HepG2 (cell line): ENCODE results near the gene CCNA2. TPM values are rescaled to one million over a fixed set of nuclear protein-coding genes. Genes with fewer than 3 reads are reported as not detected.
A peak's percentile ranks its signal among the peaks of the same experiment; 100 is the strongest.

Experiments
- ARID3A ChIP-seq: IDR thresholded peaks from 2 replicates; pipeline ENCODE4 v1.6.1; 2012; ENCODE audit warnings: low read depth, low read length, improper control_type of control experiment
- ARNT2 ChIP-seq: sonication (generic); formaldehyde crosslinking; IDR thresholded peaks from 2 replicates; pipeline ENCODE4 v1.8.0; 2022; ENCODE audit warnings: mild to moderate bottlenecking, low read depth, missing genetic modification reagents, moderate library complexity
- CREB3 ChIP-seq: sonication (generic); formaldehyde crosslinking; IDR thresholded peaks from 2 replicates; pipeline ENCODE4 v1.5.0; 2020; ENCODE audit warnings: missing genetic modification reagents
- EHMT2 ChIP-seq: fragments of 200-600 bp; sonication (generic); IDR thresholded peaks from 2 replicates; pipeline ENCODE4 v1.7.0; 2017; ENCODE audit warnings: antibody characterized with exemption, low read depth, low read length, borderline replicate concordance
- FOXA1 ChIP-seq, 2 experiments: fragments of 450-650 bp in 1 of 2; sonication (generic) in 1 of 2; formaldehyde crosslinking in 1 of 2; IDR thresholded peaks; 2 replicates each; pipeline versions ENCODE4 v1.4.0 to v1.6.1; 2016 to 2020; ENCODE audit warnings: missing genetic modification reagents in 1 of 2
- HNRNPLL ChIP-seq: fragments of 200-400 bp; formaldehyde crosslinking; IDR thresholded peaks from 2 replicates; pipeline ENCODE4 v1.6.1; 2017; ENCODE audit warnings: mild to moderate bottlenecking, low read depth, low read length; ENCODE audit not compliant: poor library complexity, severe bottlenecking
- KMT2A ChIP-seq: sonication (generic); formaldehyde crosslinking; IDR thresholded peaks from 2 replicates; pipeline ENCODE4 v1.4.0; 2020; ENCODE audit warnings: missing genetic modification reagents
- NCOR1 ChIP-seq: fragments of 200-600 bp; sonication (generic); IDR thresholded peaks from 2 replicates; pipeline ENCODE4 v1.7.0; 2017; ENCODE audit warnings: antibody characterized with exemption, low read length, borderline replicate concordance
- NR0B2 ChIP-seq: sonication (generic); formaldehyde crosslinking; IDR thresholded peaks from 2 replicates; pipeline ENCODE4 v1.4.0; 2020; ENCODE audit warnings: mild to moderate bottlenecking, missing genetic modification reagents
- NR2F2 ChIP-seq: IDR thresholded peaks from 2 replicates; pipeline ENCODE4 v1.6.1; 2012; ENCODE audit warnings: low read depth, inconsistent platforms, borderline replicate concordance
- RBM22 ChIP-seq: fragments of 200-400 bp; formaldehyde crosslinking; optimal IDR thresholded peaks from 2 replicates; pipeline ENCODE3; 2017; ENCODE audit warnings: mild to moderate bottlenecking, low read length, moderate library complexity
- RFX1 ChIP-seq: fragments of 450-650 bp; IDR thresholded peaks from 2 replicates; pipeline ENCODE4 v1.6.1; 2017
- RFX3 ChIP-seq: IDR thresholded peaks from 2 replicates; pipeline ENCODE4 v1.6.1; 2016; ENCODE audit warnings: missing biosample characterization, missing genetic modification reagents
- RORA ChIP-seq: sonication (generic); formaldehyde crosslinking; IDR thresholded peaks from 2 replicates; pipeline ENCODE4 v1.5.0; 2020; ENCODE audit warnings: mild to moderate bottlenecking, missing genetic modification reagents, moderate library complexity
- SRF ChIP-seq: IDR thresholded peaks from 2 replicates; pipeline ENCODE4 v1.6.1; 2011; ENCODE audit warnings: mild to moderate bottlenecking, low read depth, low read length, moderate library complexity
- TGIF2 ChIP-seq: IDR thresholded peaks from 2 replicates; pipeline ENCODE4 v1.6.1; 2016; ENCODE audit warnings: control low read depth, missing compliant biosample characterization
- TOPORS ChIP-seq: sonication (generic); formaldehyde crosslinking; IDR thresholded peaks from 2 replicates; pipeline ENCODE4 v1.8.0; 2023; ENCODE audit warnings: mild to moderate bottlenecking, missing genetic modification reagents
- ZBTB2 ChIP-seq: sonication (generic); formaldehyde crosslinking; IDR thresholded peaks from 2 replicates; pipeline ENCODE4 v1.8.0; 2022; ENCODE audit warnings: low read depth, missing genetic modification reagents
- ZNF121 ChIP-seq: sonication (generic); formaldehyde crosslinking; IDR thresholded peaks from 2 replicates; pipeline ENCODE4 v1.5.0; 2020; ENCODE audit warnings: mild to moderate bottlenecking, missing genetic modification reagents
- ZNF124 ChIP-seq: sonication (generic); formaldehyde crosslinking; IDR thresholded peaks from 2 replicates; pipeline ENCODE4 v1.4.0; 2020; ENCODE audit warnings: missing genetic modification reagents
- ZNF3 ChIP-seq: IDR thresholded peaks from 2 replicates; pipeline ENCODE4 v1.7.0; 2017; ENCODE audit warnings: inconsistent platforms
- ZNF30 ChIP-seq: sonication (generic); formaldehyde crosslinking; IDR thresholded peaks from 2 replicates; pipeline ENCODE4 v1.5.0; 2020; ENCODE audit warnings: mild to moderate bottlenecking, missing genetic modification reagents
- ZNF496 ChIP-seq: sonication (generic); formaldehyde crosslinking; IDR thresholded peaks from 2 replicates; pipeline ENCODE4 v1.8.1; 2023; ENCODE audit warnings: mild to moderate bottlenecking, moderate library complexity, missing genetic modification reagents; ENCODE audit not compliant: insufficient replicate concordance
- ZNF510 ChIP-seq: sonication (generic); formaldehyde crosslinking; IDR thresholded peaks from 2 replicates; pipeline ENCODE4 v1.4.0; 2020; ENCODE audit warnings: low read depth, mild to moderate bottlenecking, missing genetic modification reagents
- ZNF564 ChIP-seq: sonication (generic); formaldehyde crosslinking; IDR thresholded peaks from 2 replicates; pipeline ENCODE4 v1.8.1; 2023; ENCODE audit warnings: mild to moderate bottlenecking, missing genetic modification reagents
- ZSCAN21 ChIP-seq: sonication (generic); formaldehyde crosslinking; IDR thresholded peaks from 2 replicates; pipeline ENCODE4 v1.8.0; 2022; ENCODE audit warnings: mild to moderate bottlenecking, missing genetic modification reagents, moderate library complexity, borderline replicate concordance
- polyA plus RNA-seq, 8 experiments: library from polyadenylated mRNA; depleted of rRNA in 3 of 8; stranded (reverse) in 7 of 8; unstranded in 1 of 8; fragments of >200 nt; fragmentation: Illumina TruSeq in 4 of 8; extraction: Trizol in 4 of 8; gene quantifications; 2 replicates each; pipeline versions ENCODE4 v1.2.1 to v1.2.3, GENCODE V29; 2011 to 2016; ENCODE audit warnings: low read depth in 4 of 8, missing spikeins in 1 of 8, mixed read lengths in 1 of 8; ENCODE audit not compliant: insufficient read depth in 1 of 8
- total RNA-seq, 5 experiments: library from RNA; depleted of rRNA; stranded (reverse); fragments of >200 nt; fragmentation: Illumina TruSeq; extraction: Trizol; gene quantifications; 2 replicates each; pipeline ENCODE4 v1.2.3, GENCODE V29; 2016; ENCODE audit warnings: low read depth in 1 of 5

Gene CCNA2
- total and polyA plus RNA-seq, 2 of the 13 experiments (the other 11 are each of a cell fraction or from before 2014, with no cell fraction given) = 31.3 to 105 TPM

- TF ChIP-seq ARID3A = no peak
- no peak for TF ChIP-seq NR0B2 (CRISPR knock-in tag)
- TF ChIP-seq ZNF121 = no peak
- no peak for TF ChIP-seq RORA
- TF ChIP-seq KMT2A (CRISPR knock-in tag) = peak; percentile 84; the same call in 1 of the 2 replicates
- no peak for TF ChIP-seq TOPORS (CRISPR knock-in tag)
- no peak for TF ChIP-seq TGIF2
- TF ChIP-seq CREB3 (CRISPR knock-in tag) = no peak
- no peak for TF ChIP-seq RBM22
- no peak for TF ChIP-seq NCOR1
- TF ChIP-seq ZNF124 (CRISPR knock-in tag) = no peak
- TF ChIP-seq RFX3 = peak; percentile 25; the same call in 1 of the 2 replicates
- TF ChIP-seq ZBTB2 (CRISPR knock-in tag) = no peak
- 0 out of 2 replicates have a peak, but pooled peaks have one; percentile 32 for TF ChIP-seq SRF
- no peak for TF ChIP-seq ZNF496 (CRISPR knock-in tag)
- no peak for TF ChIP-seq EHMT2
- no peak for TF ChIP-seq ZSCAN21
- TF ChIP-seq NR2F2 = no peak
- peak; percentile 54 for TF ChIP-seq HNRNPLL
- no peak for TF ChIP-seq ZNF510 (CRISPR knock-in tag)
- TF ChIP-seq ZNF30 = no peak
- no peak for TF ChIP-seq FOXA1 (IDR thresholded peaks at IDR 0.05)
- no peak for TF ChIP-seq FOXA1 (CRISPR knock-in tag; IDR thresholded peaks at IDR 0.05)
- peak; percentile 71; the same call in 1 of the 2 replicates for TF ChIP-seq ARNT2
- TF ChIP-seq ZNF564 (CRISPR knock-in tag) = 0 out of 2 replicates have a peak, but pooled peaks have one; percentile 24
- no peak for TF ChIP-seq ZNF3 (CRISPR knock-in tag)
- peak; percentile 32; the same call in 1 of the 2 replicates for TF ChIP-seq RFX1
These were observed 46.4 kb upstream of the CCNA2 start, which contains the start of gene BBS7 (continued) for GRCh38 chr4:121869841-121870822.
